Measurements from ENCODE around the gene SIRT2.

The SIRT2 gene

GRCh38 chr19:38839816-38840582, 59.4 kb downstream of the SIRT2 start:
- no peak for DNase-seq (ENCODE audit: low read depth)
- no peak overlapping the region for H3K4me3 ChIP-seq (ENCODE audit: low read depth, low read length)
- no peak for TF ChIP-seq POLR2A (IDR thresholded peaks at IDR 0.05; ENCODE audit: extremely low read depth, insufficient read length)
- no peak for TF ChIP-seq MYC (IDR thresholded peaks at IDR 0.05; ENCODE audit: low read depth, low read length)
- TF ChIP-seq MAX (IDR thresholded peaks at IDR 0.05; ENCODE audit: low read depth, low read length), result no peak
- no peak for TF ChIP-seq CTCF (IDR thresholded peaks at IDR 0.05; ENCODE audit: low read depth, low read length)

GRCh38 chr19:38838986-38839761, 60.2 kb downstream of the SIRT2 start:
- no peak for TF ChIP-seq CTCF (IDR thresholded peaks at IDR 0.05; ENCODE audit: low read depth, low read length)
- no peak for TF ChIP-seq POLR2A (IDR thresholded peaks at IDR 0.05; ENCODE audit: extremely low read depth, insufficient read length)
- TF ChIP-seq MYC (IDR thresholded peaks at IDR 0.05; ENCODE audit: low read depth, low read length), result no peak
- TF ChIP-seq MAX (IDR thresholded peaks at IDR 0.05; ENCODE audit: low read depth, low read length), result no peak
- no peak for DNase-seq (ENCODE audit: low read depth)
- no peak overlapping the region for H3K4me3 ChIP-seq (ENCODE audit: low read depth, low read length)

- no peak overlapping the region for H3K4me3 ChIP-seq (ENCODE audit: low read depth, low read length)
- DNase-seq (ENCODE audit: low read depth), result no peak
- TF ChIP-seq CTCF (IDR thresholded peaks at IDR 0.05; ENCODE audit: low read depth, low read length) (no peak), MAX (IDR thresholded peaks at IDR 0.05; ENCODE audit: low read depth, low read length) (no peak), MYC (IDR thresholded peaks at IDR 0.05; ENCODE audit: low read depth, low read length) (no peak), POLR2A (IDR thresholded peaks at IDR 0.05; ENCODE audit: extremely low read depth, insufficient read length) (no peak)
Measured at GRCh38 chr19:38838208-38838985, 61.0 kb downstream of the SIRT2 start.

- no peak overlapping the region for H3K4me3 ChIP-seq (ENCODE audit: low read depth, low read length)
- no peak for TF ChIP-seq MAX (IDR thresholded peaks at IDR 0.05; ENCODE audit: low read depth, low read length)
- no peak for DNase-seq (ENCODE audit: low read depth)
Measured at GRCh38 chr19:38837656-38838121, 61.7 kb downstream of the SIRT2 start.

GRCh38 chr19:38836983-38837626, 62.3 kb downstream of the SIRT2 start:
- H3K4me3 ChIP-seq (ENCODE audit: low read depth, low read length), result no peak overlapping the region
- DNase-seq (ENCODE audit: low read depth), result no peak

More at GRCh38 chr19:38836983-38837626, 62.3 kb downstream of the SIRT2 start:
- TF ChIP-seq MYC (IDR thresholded peaks at IDR 0.05; ENCODE audit: low read depth, low read length) (no peak), POLR2A (IDR thresholded peaks at IDR 0.05; ENCODE audit: extremely low read depth, insufficient read length) (no peak), MAX (IDR thresholded peaks at IDR 0.05; ENCODE audit: low read depth, low read length) (no peak), CTCF (IDR thresholded peaks at IDR 0.05; ENCODE audit: low read depth, low read length) (no peak)

Measured in NB4 (cell line).